Thoracic aorta (tissue), 2 donors: ENCODE results near the gene ADIPOR2. TPM values are rescaled to one million over a fixed set of nuclear protein-coding genes. Genes with fewer than 3 reads are reported as not detected.

Source experiments
- ATAC-seq: fragments of 150-250 bp; one replicate; pipeline ENCODE4 v1.8.0; 2017; ENCODE audit warnings: low read depth; ENCODE audit not compliant: insufficient number of reproducible peaks, low FRiP score
- DNase-seq: peaks from one replicate; pipeline ENCODE4 v3.0.0-alpha.2; 2020; ENCODE audit warnings: low spot score
- H3K27ac ChIP-seq, 2 donors: fragments of 200-600 bp; sonication (generic); 1 replicate in 1 of 2; 2 replicates in 1 of 2; pipeline ENCODE4 v1.5.1; 2016; ENCODE audit warnings: mild to moderate bottlenecking in 2 of 2, moderate library complexity in 2 of 2
- H3K27me3 ChIP-seq: fragments of 200-600 bp; sonication (generic); replicated peaks from 2 replicates; pipeline ENCODE4 v1.6.0; 2016; ENCODE audit warnings: mild to moderate bottlenecking; ENCODE audit not compliant: insufficient read depth
- H3K36me3 ChIP-seq: fragments of 200-600 bp; sonication (generic); one replicate; pipeline ENCODE4 v1.5.1; 2016
- H3K4me1 ChIP-seq, 2 donors: fragments of 200-600 bp; sonication (generic); 1 replicate in 1 of 2; 2 replicates in 1 of 2; pipeline versions ENCODE4 v1.5.1 to v1.6.0; 2016; ENCODE audit warnings: low read depth in 2 of 2, mild to moderate bottlenecking in 1 of 2; ENCODE audit not compliant: control insufficient read depth in 1 of 2
- H3K4me3 ChIP-seq: fragments of 200-600 bp; sonication (generic); 2 replicates; pipeline ENCODE4 v1.5.1; 2016; ENCODE audit warnings: mild to moderate bottlenecking
- H3K9me3 ChIP-seq: fragments of 200-600 bp; sonication (generic); 2 replicates; pipeline ENCODE4 v1.5.1; 2016
- total RNA-seq, 2 donors: library from RNA; depleted of rRNA; stranded (reverse); fragments of >200 nt; gene quantifications; one replicate each; pipeline versions ENCODE4 v1.1.0 to v1.2.3, GENCODE V29; 2016
- TF ChIP-seq, protein P1 (sequence below): fragments of 200-600 bp; sonication (generic); IDR thresholded peaks from one replicate; pipeline ENCODE4 v1.5.1; 2019; ENCODE audit warnings: antibody characterized with exemption

ADIPOR2 gene
- total RNA-seq, 2 donors from 2014 or later: 24.2 to 43.0 TPM

DNA sequence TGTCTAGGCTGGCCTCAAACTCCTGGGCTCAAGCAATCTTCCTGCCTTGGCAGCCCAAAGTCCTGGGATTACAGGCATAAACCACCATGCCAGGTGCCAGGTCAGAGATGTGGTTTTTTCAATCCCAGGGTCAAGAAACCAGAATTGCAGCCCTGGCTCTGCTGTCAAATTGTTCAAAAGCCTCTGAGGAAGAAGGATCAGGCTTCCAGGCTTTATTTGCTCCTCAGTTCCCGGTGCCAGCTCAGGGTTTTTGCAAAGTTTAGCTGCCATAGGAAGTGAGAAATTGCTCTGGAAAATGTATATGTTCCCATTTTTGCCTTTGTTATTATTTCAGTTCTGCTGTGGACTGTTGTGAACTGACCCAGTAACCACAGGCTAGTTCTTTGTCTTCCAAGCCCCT, 33.2 kb upstream of the ADIPOR2 start:
- DNase-seq: no peak
- Histone ChIP-seq H3K9me3 (no peaks in the 10 kb centered on the region), H3K27ac (peak overlapping the region; percentile 21 to 78), H3K27me3 (no peaks in the 10 kb centered on the region), H3K4me1 (peaks cover 8 to 10% of the 10 kb centered on the region in 2 donors), H3K4me3 (no peak overlapping the region), H3K36me3 (no peaks in the 10 kb centered on the region)
- no peak for ATAC-seq
- TF ChIP-seq, protein P1, sequence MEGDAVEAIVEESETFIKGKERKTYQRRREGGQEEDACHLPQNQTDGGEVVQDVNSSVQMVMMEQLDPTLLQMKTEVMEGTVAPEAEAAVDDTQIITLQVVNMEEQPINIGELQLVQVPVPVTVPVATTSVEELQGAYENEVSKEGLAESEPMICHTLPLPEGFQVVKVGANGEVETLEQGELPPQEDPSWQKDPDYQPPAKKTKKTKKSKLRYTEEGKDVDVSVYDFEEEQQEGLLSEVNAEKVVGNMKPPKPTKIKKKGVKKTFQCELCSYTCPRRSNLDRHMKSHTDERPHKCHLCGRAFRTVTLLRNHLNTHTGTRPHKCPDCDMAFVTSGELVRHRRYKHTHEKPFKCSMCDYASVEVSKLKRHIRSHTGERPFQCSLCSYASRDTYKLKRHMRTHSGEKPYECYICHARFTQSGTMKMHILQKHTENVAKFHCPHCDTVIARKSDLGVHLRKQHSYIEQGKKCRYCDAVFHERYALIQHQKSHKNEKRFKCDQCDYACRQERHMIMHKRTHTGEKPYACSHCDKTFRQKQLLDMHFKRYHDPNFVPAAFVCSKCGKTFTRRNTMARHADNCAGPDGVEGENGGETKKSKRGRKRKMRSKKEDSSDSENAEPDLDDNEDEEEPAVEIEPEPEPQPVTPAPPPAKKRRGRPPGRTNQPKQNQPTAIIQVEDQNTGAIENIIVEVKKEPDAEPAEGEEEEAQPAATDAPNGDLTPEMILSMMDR: no peak

DNA sequence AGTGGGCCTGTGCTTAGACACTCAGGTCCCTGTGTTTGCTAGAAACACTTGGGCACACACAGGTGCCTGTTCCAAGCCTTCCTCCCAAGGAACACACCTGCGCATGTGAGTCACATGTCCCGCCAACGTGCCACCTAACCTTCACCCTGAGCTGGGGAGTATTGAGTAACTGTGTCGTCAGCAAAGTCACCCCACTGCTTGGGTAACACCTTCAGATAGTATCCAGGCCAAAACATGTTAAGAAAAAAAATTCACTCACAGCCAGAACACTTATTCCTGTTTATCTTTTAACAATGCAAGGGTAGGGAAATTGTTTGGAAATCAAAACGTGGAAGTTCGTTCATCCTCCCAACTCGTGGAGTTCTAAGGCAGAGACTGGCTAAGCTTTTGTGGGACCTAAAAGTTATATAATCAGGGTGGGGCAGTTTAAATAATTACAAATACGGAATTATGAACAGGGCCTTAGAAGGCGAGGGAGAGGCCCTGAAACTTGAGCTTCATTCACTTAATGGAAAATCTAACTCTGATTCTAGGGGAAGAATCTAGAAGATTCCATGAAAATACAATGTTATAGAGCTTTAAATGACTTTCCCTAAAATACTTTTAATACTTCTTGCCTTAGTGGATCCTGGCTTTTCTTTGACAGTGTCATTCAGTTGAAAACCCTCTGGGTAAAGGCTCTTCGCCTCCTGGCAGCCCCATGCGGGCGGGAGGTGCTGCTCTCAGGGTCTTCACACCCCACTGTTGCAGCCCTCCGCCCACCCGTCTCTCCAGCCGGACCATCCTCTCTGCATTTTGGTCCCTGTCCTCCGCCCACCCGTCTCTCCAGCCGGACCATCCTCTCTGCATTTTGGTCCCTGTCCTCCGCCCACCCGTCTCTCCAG, 30.3 kb upstream of the ADIPOR2 start:
- no peaks in the 10 kb centered on the region for H3K27me3 ChIP-seq
- peak; percentile 9 for ATAC-seq
- no peak for DNase-seq
- TF ChIP-seq, protein P1: no peak
- no peaks in the 10 kb centered on the region for H3K9me3 ChIP-seq
- H3K36me3 ChIP-seq: no peaks in the 10 kb centered on the region
- peaks cover 8 to 10% of the 10 kb centered on the region in 2 donors for H3K4me1 ChIP-seq
- H3K4me3 ChIP-seq: no peak overlapping the region
- H3K27ac ChIP-seq: peak overlapping the region; percentile 52 to 78

DNA sequence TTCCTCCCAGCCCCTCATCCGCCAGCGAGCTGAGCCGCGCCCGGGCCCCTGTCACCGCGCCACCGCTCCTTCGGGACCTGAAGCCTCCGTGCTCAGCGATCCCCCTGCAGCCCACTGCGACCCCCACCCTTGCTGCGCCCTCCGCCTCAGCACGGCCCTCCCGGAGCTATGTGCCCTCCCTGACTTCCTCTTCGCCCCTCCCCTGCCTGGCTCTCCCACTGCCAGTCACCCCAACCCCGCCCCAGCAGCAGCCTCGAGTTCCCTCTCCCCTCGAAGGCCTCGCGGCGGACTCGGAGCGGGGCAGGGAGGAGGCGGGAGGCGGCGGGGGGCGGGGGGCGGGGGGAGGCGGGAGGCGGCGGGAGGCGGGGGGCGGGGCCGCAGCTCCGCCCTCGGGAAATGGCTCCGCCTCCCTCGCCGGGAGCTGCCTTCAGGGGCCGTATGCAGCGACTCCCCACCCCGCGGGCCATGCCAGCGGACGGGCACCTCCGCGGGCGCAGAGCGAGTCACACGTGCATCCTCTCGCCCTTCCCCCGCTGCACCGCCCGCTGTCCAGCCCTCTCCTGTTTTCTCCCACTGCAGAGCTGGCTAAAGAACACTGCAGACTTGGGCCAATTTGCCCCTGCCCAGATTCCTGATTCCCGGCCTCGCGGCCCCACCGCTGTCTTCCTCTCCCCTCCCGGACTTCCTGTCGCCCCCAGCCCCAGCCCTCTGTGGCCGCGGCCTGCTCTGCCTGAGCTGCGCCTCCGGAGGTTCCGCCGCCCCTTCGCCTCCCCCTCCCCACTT, 29.1 kb upstream of the ADIPOR2 start:
- Histone ChIP-seq H3K27me3 (no peaks in the 10 kb centered on the region), H3K27ac (peak overlapping the region; percentile 79 to 84), H3K9me3 (no peaks in the 10 kb centered on the region), H3K36me3 (no peaks in the 10 kb centered on the region), H3K4me3 (peak overlapping the region; percentile 70), H3K4me1 (peaks cover 8 to 15% of the 10 kb centered on the region in 2 donors)
- DNase-seq (peak; percentile 86), ATAC-seq (peak; percentile 92)
- TF ChIP-seq, protein P1: no peak

DNA sequence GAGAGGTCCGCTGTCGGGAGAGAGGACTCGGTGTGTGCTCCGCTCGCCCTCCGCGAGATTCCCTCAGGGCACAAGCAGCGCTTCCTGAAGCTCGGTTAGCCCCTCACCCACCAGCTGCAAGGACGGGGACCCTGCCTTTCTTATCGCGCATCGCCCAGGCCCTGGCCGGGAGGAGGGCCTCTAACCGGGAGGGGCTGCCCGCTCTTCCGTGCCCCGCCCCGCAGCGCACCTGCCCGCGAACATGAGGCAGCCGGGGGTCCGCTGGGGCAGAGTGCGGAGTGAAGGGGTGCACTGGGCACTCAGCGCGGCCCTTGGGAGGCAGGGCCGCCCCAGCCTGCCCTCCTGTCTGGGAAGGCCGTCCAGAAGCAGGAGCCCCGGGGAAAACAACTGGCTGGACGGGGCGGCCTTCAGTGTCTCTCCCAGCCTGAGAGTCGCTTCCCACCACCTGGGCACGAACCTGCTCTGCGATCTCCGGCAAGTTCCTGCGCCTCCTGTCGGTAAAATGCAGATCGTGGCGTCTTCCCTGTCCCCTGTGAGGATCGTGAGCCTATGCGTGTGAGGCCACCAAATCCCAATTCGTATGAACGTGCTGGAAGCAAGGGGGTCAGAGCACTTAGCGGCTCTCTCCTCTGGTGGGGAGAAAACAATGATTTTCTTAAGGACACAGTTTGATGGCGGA, 28.0 kb upstream of the ADIPOR2 start:
- no peak overlapping the region for H3K4me3 ChIP-seq
- DNase-seq (no peak), ATAC-seq (no peak)

More for the DNA sequence above, 28.0 kb upstream of the ADIPOR2 start:
- Histone ChIP-seq H3K9me3 (no peaks in the 10 kb centered on the region), H3K27me3 (no peaks in the 10 kb centered on the region), H3K4me1 (peaks cover 8 to 15% of the 10 kb centered on the region in 2 donors), H3K27ac (peak overlapping the region; percentile 27 to 31), H3K36me3 (no peaks in the 10 kb centered on the region)
- TF ChIP-seq, protein P1: peak; percentile 8
